Skeletal muscle tissue (tissue), 4 donors: ENCODE measurements around the gene PIK3AP1. TPM values are rescaled to one million over a fixed set of nuclear protein-coding genes. Genes with fewer than 3 reads are reported as not detected.

Source experiments
- H3K27ac ChIP-seq: one replicate; pipeline ENCODE4 v1.7.0; 2013; ENCODE audit warnings: mild to moderate bottlenecking, low read depth, low read length, inconsistent platforms
- H3K27me3 ChIP-seq, 3 donors: one replicate each; pipeline ENCODE4 v1.7.0; 2013; ENCODE audit warnings: low read length in 3 of 3; ENCODE audit not compliant: control insufficient read depth in 3 of 3, insufficient read depth in 3 of 3
- H3K36me3 ChIP-seq, 3 donors: one replicate each; pipeline ENCODE4 v1.7.0; 2013; ENCODE audit warnings: low read length in 3 of 3; ENCODE audit not compliant: control insufficient read depth in 3 of 3, insufficient read depth in 3 of 3
- H3K4me1 ChIP-seq, 3 donors: one replicate each; pipeline ENCODE4 v1.7.0; 2013; ENCODE audit warnings: low read length in 3 of 3, mild to moderate bottlenecking in 3 of 3; ENCODE audit not compliant: control insufficient read depth in 3 of 3, insufficient read depth in 3 of 3
- H3K4me3 ChIP-seq, 3 donors: one replicate each; pipeline ENCODE4 v1.7.0; 2013; ENCODE audit warnings: low read length in 3 of 3
- H3K9ac ChIP-seq, 3 donors: one replicate each; pipeline ENCODE4 v1.7.0; 2013; ENCODE audit warnings: low read length in 3 of 3, mild to moderate bottlenecking in 3 of 3, moderate library complexity in 2 of 3, low read depth in 1 of 3
- H3K9me3 ChIP-seq, 3 donors: one replicate each; pipeline ENCODE4 v1.7.0; 2013; ENCODE audit warnings: low read length in 3 of 3; ENCODE audit not compliant: control insufficient read depth in 3 of 3
- total RNA-seq: library from RNA; depleted of rRNA; stranded (reverse); fragments of >200 nt; gene quantifications from one replicate; pipeline ENCODE4 v1.2.3, GENCODE V29; 2014
- donor health status: Osteomylitis.

Gene PIK3AP1
- total RNA-seq, 1 donor from 2014 or later: 6.3 TPM

- Histone ChIP-seq H3K36me3 (no peaks in the 10 kb centered on the region), H3K4me1 (no peaks in the 10 kb centered on the region), H3K9ac (no peak overlapping the region), H3K27me3 (no peaks in the 10 kb centered on the region), H3K4me3 (no peak overlapping the region), H3K9me3 (no peaks in the 10 kb centered on the region), H3K27ac (no peak overlapping the region)
These were observed 44.5 kb downstream of the PIK3AP1 start for GRCh38 chr10:96675846-96676245.

- Histone ChIP-seq H3K4me3 (peak overlapping the region in 1 of 3 donors; percentile 30), H3K9me3 (no peaks in the 10 kb centered on the region), H3K27ac (peak overlapping the region; percentile 51), H3K9ac (no peak overlapping the region), H3K36me3 (no peaks in the 10 kb centered on the region), H3K4me1 (no peaks in the 10 kb centered on the region), H3K27me3 (no peaks in the 10 kb centered on the region)
These were observed 46.8 kb downstream of the PIK3AP1 start for GRCh38 chr10:96673318-96674099.

- H3K4me3 ChIP-seq: no peak overlapping the region
- H3K4me1 ChIP-seq: no peaks in the 10 kb centered on the region
- H3K36me3 ChIP-seq: no peaks in the 10 kb centered on the region
- no peak overlapping the region for H3K9ac ChIP-seq
- no peaks in the 10 kb centered on the region for H3K27me3 ChIP-seq
- H3K9me3 ChIP-seq: no peaks in the 10 kb centered on the region
- H3K27ac ChIP-seq: no peak overlapping the region
These were observed 47.7 kb downstream of the PIK3AP1 start for GRCh38 chr10:96672481-96673175.

- Histone ChIP-seq H3K27ac (no peak overlapping the region), H3K36me3 (no peaks in the 10 kb centered on the region), H3K9me3 (no peaks in the 10 kb centered on the region), H3K4me1 (no peaks in the 10 kb centered on the region), H3K4me3 (no peak overlapping the region), H3K27me3 (no peaks in the 10 kb centered on the region), H3K9ac (no peak overlapping the region)
These were observed 49.0 kb downstream of the PIK3AP1 start for GRCh38 chr10:96671211-96671890.

GRCh38 chr10:96670786-96671185, 49.5 kb downstream of the PIK3AP1 start:
- no peaks in the 10 kb centered on the region for H3K36me3 ChIP-seq
- no peaks in the 10 kb centered on the region for H3K27me3 ChIP-seq
- no peaks in the 10 kb centered on the region for H3K4me1 ChIP-seq
- H3K4me3 ChIP-seq: no peak overlapping the region
- no peak overlapping the region for H3K9ac ChIP-seq
- H3K9me3 ChIP-seq: no peaks in the 10 kb centered on the region
- no peak overlapping the region for H3K27ac ChIP-seq

- no peaks in the 10 kb centered on the region for H3K9me3 ChIP-seq
- no peaks in the 10 kb centered on the region for H3K4me1 ChIP-seq
- no peaks in the 10 kb centered on the region for H3K27me3 ChIP-seq
- no peak overlapping the region for H3K27ac ChIP-seq
- no peak overlapping the region for H3K9ac ChIP-seq
- H3K36me3 ChIP-seq: no peaks in the 10 kb centered on the region
- H3K4me3 ChIP-seq: no peak overlapping the region
These were observed 52.9 kb downstream of the PIK3AP1 start for GRCh38 chr10:96667401-96667800.

- no peaks in the 10 kb centered on the region for H3K36me3 ChIP-seq
- H3K4me1 ChIP-seq: no peaks in the 10 kb centered on the region
- H3K4me3 ChIP-seq: no peak overlapping the region
- no peak overlapping the region for H3K9ac ChIP-seq
- no peaks in the 10 kb centered on the region for H3K27me3 ChIP-seq
- no peaks in the 10 kb centered on the region for H3K9me3 ChIP-seq
- H3K27ac ChIP-seq: no peak overlapping the region
These were observed 53.6 kb downstream of the PIK3AP1 start for GRCh38 chr10:96666741-96667140.

- no peaks in the 10 kb centered on the region for H3K9me3 ChIP-seq
- no peak overlapping the region for H3K9ac ChIP-seq
- no peaks in the 10 kb centered on the region for H3K4me1 ChIP-seq
- H3K36me3 ChIP-seq: no peaks in the 10 kb centered on the region
- H3K4me3 ChIP-seq: no peak overlapping the region
- no peak overlapping the region for H3K27ac ChIP-seq
- no peaks in the 10 kb centered on the region for H3K27me3 ChIP-seq
These were observed 55.0 kb downstream of the PIK3AP1 start for GRCh38 chr10:96665306-96665705.

GRCh38 chr10:96664563-96664962, 55.8 kb downstream of the PIK3AP1 start:
- Histone ChIP-seq H3K27ac (no peak overlapping the region), H3K36me3 (no peaks in the 10 kb centered on the region), H3K9ac (no peak overlapping the region)

GRCh38 chr10:96663797-96664196, 56.5 kb downstream of the PIK3AP1 start:
- Histone ChIP-seq H3K9ac (no peak overlapping the region), H3K27ac (no peak overlapping the region), H3K36me3 (no peaks in the 10 kb centered on the region), H3K9me3 (no peaks in the 10 kb centered on the region), H3K4me3 (no peak overlapping the region), H3K27me3 (no peaks in the 10 kb centered on the region), H3K4me1 (peaks cover 0 to under 1% (median 0%) of the 10 kb centered on the region in 3 donors)

More at GRCh38 chr10:96664563-96664962, 55.8 kb downstream of the PIK3AP1 start:
- no peaks in the 10 kb centered on the region for H3K9me3 ChIP-seq
- no peaks in the 10 kb centered on the region for H3K4me1 ChIP-seq
- no peak overlapping the region for H3K4me3 ChIP-seq
- no peaks in the 10 kb centered on the region for H3K27me3 ChIP-seq
